Liver (tissue), 9 donors: ENCODE data around the gene IL17REL. TPM values are rescaled to one million over a fixed set of nuclear protein-coding genes. Genes with fewer than 3 reads are reported as not detected.

ENCODE experiments used
- DNase-seq: peaks from one replicate; pipeline ENCODE4 v3.0.0-alpha.2; 2017; ENCODE audit warnings: low spot score
- H3K27ac ChIP-seq, 2 donors: one replicate each; pipeline ENCODE4 v1.7.0; 2013; ENCODE audit warnings: inconsistent platforms in 2 of 2, low read length in 2 of 2, control low read depth in 1 of 2, low read depth in 1 of 2, mild to moderate bottlenecking in 1 of 2
- H3K27me3 ChIP-seq, 4 donors: one replicate each; pipeline versions ENCODE4 v1.6.1 to v1.7.0; 2013; ENCODE audit warnings: low read length in 3 of 4, inconsistent platforms in 1 of 4, mild to moderate bottlenecking in 1 of 4, moderate library complexity in 1 of 4; ENCODE audit not compliant: control insufficient read depth in 4 of 4, insufficient read depth in 4 of 4
- H3K36me3 ChIP-seq, 4 donors: one replicate each; pipeline versions ENCODE4 v1.6.1 to v1.7.0; 2013; ENCODE audit warnings: low read length in 3 of 4, mild to moderate bottlenecking in 3 of 4, low read depth in 1 of 4, moderate library complexity in 1 of 4; ENCODE audit not compliant: control insufficient read depth in 4 of 4, insufficient read depth in 3 of 4
- H3K4me1 ChIP-seq, 4 donors: one replicate each; pipeline versions ENCODE4 v1.6.1 to v1.7.0; 2013; ENCODE audit warnings: low read length in 3 of 4, mild to moderate bottlenecking in 3 of 4, moderate library complexity in 1 of 4; ENCODE audit not compliant: control insufficient read depth in 4 of 4, insufficient read depth in 4 of 4
- H3K4me3 ChIP-seq, 3 donors: one replicate each; pipeline versions ENCODE4 v1.6.1 to v1.7.0; 2013; ENCODE audit warnings: low read length in 3 of 3, control low read depth in 1 of 3, low read depth in 1 of 3, mild to moderate bottlenecking in 1 of 3
- H3K9ac ChIP-seq, 2 donors: one replicate each; pipeline ENCODE4 v1.7.0; 2013; ENCODE audit warnings: low read length in 2 of 2, mild to moderate bottlenecking in 2 of 2, moderate library complexity in 2 of 2, control low read depth in 1 of 2, low read depth in 1 of 2
- H3K9me3 ChIP-seq, 4 donors: one replicate each; pipeline versions ENCODE4 v1.6.1 to v1.7.0; 2013; ENCODE audit warnings: low read length in 3 of 4; ENCODE audit not compliant: control insufficient read depth in 4 of 4
- CTCF ChIP-seq: fragments of 150-350 bp; IDR thresholded peaks from 2 replicates; pipeline ENCODE4 v1.5.1; 2017; ENCODE audit warnings: improper control_type of control experiment, low read depth, low read length; ENCODE audit not compliant: missing input control
- EGR1 ChIP-seq, 2 donors: IDR thresholded peaks; 2 replicates each; pipeline ENCODE4 v1.6.1; 2016 to 2018; ENCODE audit warnings: antibody characterized with exemption in 2 of 2, low read depth in 2 of 2
- FOXA1 ChIP-seq: IDR thresholded peaks from 2 replicates; pipeline ENCODE4 v1.6.1; 2016; ENCODE audit warnings: antibody characterized with exemption
- FOXA2 ChIP-seq: IDR thresholded peaks from 2 replicates; pipeline ENCODE4 v1.6.1; 2016; ENCODE audit warnings: antibody characterized with exemption
- GABPA ChIP-seq, 2 donors: IDR thresholded peaks in 1 of 2; conservative IDR thresholded peaks in 1 of 2; 2 replicates each; pipeline ENCODE4 v1.6.1; 2016; ENCODE audit warnings: antibody characterized with exemption in 2 of 2, mild to moderate bottlenecking in 1 of 2, moderate library complexity in 1 of 2
- HNF4A ChIP-seq, 2 donors: conservative IDR thresholded peaks; 2 replicates each; pipeline ENCODE4 v1.6.1; 2016; ENCODE audit warnings: antibody characterized with exemption in 2 of 2, mild to moderate bottlenecking in 2 of 2
- HNF4G ChIP-seq: IDR thresholded peaks from 2 replicates; pipeline ENCODE4 v1.6.1; 2016; ENCODE audit warnings: antibody characterized with exemption
- JUND ChIP-seq, 2 donors: IDR thresholded peaks; 2 replicates each; pipeline ENCODE4 v1.6.1; 2016; ENCODE audit warnings: antibody characterized with exemption in 2 of 2
- NR2F2 ChIP-seq: IDR thresholded peaks from 2 replicates; pipeline ENCODE4 v1.6.1; 2016; ENCODE audit warnings: antibody characterized with exemption
- RAD21 ChIP-seq, 2 donors: IDR thresholded peaks; 2 replicates each; pipeline ENCODE4 v1.6.1; 2016; ENCODE audit warnings: antibody characterized with exemption in 2 of 2, mild to moderate bottlenecking in 2 of 2
- REST ChIP-seq: IDR thresholded peaks from 2 replicates; pipeline ENCODE4 v1.6.1; 2016; ENCODE audit warnings: antibody characterized with exemption, mild to moderate bottlenecking
- RXRA ChIP-seq, 2 donors: IDR thresholded peaks; 2 replicates each; pipeline ENCODE4 v1.6.1; 2017 to 2018; ENCODE audit warnings: antibody characterized with exemption in 2 of 2, mild to moderate bottlenecking in 1 of 2
- SP1 ChIP-seq: IDR thresholded peaks from 2 replicates; pipeline ENCODE4 v1.6.1; 2018; ENCODE audit warnings: antibody characterized with exemption, mild to moderate bottlenecking
- TAF1 ChIP-seq: conservative IDR thresholded peaks from 2 replicates; pipeline ENCODE4 v1.6.1; 2016; ENCODE audit warnings: antibody characterized with exemption, mild to moderate bottlenecking
- YY1 ChIP-seq: IDR thresholded peaks from 2 replicates; pipeline ENCODE4 v1.6.1; 2016; ENCODE audit warnings: antibody characterized with exemption, mild to moderate bottlenecking
- ZBTB33 ChIP-seq: IDR thresholded peaks from 2 replicates; pipeline ENCODE4 v1.6.1; 2016; ENCODE audit warnings: antibody characterized with exemption
- WGBS: extraction: QIAGEN DNeasy Blood & Tissue Kit; methylation state at CpG from one replicate; pipeline ENCODE4 v1.1.7; 2013; 5-methylcytosine and 5-hydroxymethylcytosine counted together
- polyA plus RNA-seq, 2 donors: library from polyadenylated mRNA; stranded (reverse) in 1 of 2; unstranded in 1 of 2; fragments of 200-250 nt in 1 of 2; fragments of >200 nt in 1 of 2; fragmentation: Nextera tagmentation in 1 of 2; extraction: Ambion mirVana in 1 of 2; gene quantifications; one replicate each; pipeline versions ENCODE4 v1.2.1 to v1.2.3, GENCODE V29; 2013 to 2015
- total RNA-seq, 2 donors: library from RNA; depleted of rRNA; stranded (reverse); fragments of >200 nt; gene quantifications; one replicate each; pipeline ENCODE4 v1.2.3, GENCODE V29; 2014
- TF ChIP-seq, protein P1 (sequence below): IDR thresholded peaks from 2 replicates; pipeline ENCODE4 v1.6.1; 2016; ENCODE audit warnings: antibody characterized with exemption
- TF ChIP-seq, protein P2 (sequence below): IDR thresholded peaks from 2 replicates; pipeline ENCODE4 v1.6.1; 2016; ENCODE audit warnings: antibody characterized with exemption
- donor health status: healthy.
- donor health status: healthy.
- donor health status: healthy.
- donor health status: healthy.
- donor health status: healthy.

The IL17REL gene
- total and polyA plus RNA-seq, 4 donors, result under 0.01 TPM; not detected in 3

DNA sequence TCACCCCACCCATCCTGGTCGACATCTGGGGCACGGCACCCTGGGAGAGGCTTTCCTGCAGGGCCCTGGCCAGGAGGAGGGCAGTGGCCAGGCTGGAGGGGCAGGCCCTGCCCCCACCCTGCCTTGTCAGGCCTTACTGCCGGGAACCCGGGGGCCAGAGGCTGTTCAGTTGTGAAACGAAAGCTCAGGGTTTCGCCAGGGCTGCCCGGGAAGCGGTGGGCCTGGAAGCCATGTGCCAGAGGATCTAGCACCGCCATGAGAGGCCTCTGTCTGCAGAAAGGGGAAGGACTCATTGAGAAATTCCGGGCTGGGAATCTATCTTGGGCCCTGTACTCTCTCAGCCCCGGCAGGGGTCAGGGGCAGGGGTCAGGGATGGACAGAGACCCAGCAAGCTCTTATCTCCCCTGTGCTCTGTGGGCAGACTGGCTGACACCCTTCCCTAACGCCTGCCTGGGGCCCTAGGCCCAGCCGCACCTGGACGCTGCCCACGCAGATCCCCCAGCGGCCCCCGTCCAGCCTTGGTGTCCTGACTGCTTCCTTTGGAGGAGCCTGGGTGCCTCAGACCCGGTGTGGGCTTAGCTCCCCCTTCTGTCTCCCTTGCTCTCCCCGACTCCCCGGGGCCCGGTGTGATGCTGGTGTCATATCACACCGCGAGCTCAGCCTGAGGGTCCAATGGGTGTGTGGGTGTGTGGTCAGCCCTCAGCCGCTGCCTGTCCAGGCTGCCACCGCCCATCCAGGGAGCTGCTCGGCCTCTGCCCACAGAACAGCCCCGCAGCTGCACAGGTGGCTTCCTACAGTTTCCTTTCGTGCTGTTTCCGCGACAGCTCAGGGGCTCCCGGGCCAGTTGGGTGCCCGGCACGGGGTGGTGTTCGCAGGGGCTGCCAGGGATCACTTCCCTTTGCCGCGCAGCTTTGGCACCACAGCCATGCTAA, 45.5 kb downstream of the IL17REL start:
- Histone ChIP-seq H3K36me3 (peaks cover 0 to 10% (median 3%) of the 10 kb centered on the region in 4 donors), H3K9me3 (no peaks in the 10 kb centered on the region)

More for the DNA sequence above, 45.5 kb downstream of the IL17REL start:
- Histone ChIP-seq H3K4me1 (peaks cover 44 to 89% (median 67%) of the 10 kb centered on the region in 4 donors), H3K27me3 (no peaks in the 10 kb centered on the region), H3K4me3 (peak overlapping the region in 1 of 3 donors; percentile 32), H3K27ac (peak overlapping the region; percentile 95 to 99), H3K9ac (peak overlapping the region; percentile 62 to 68)
- TF ChIP-seq HNF4A (conservative IDR thresholded peaks at IDR 0.05), result peak in 1 of 2 donors; percentile 59
- TF ChIP-seq ZBTB33, result peak; percentile 29
- TF ChIP-seq CTCF, result no peak
- TF ChIP-seq, protein P1, sequence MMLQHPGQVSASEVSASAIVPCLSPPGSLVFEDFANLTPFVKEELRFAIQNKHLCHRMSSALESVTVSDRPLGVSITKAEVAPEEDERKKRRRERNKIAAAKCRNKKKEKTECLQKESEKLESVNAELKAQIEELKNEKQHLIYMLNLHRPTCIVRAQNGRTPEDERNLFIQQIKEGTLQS, result no peak
- TF ChIP-seq EGR1 (IDR thresholded peaks at IDR 0.05; ENCODE audit: low read depth in 2 of 2), result peak in 1 of 2 donors; percentile 13
- TF ChIP-seq NR2F2, result peak; percentile 68
- peak; percentile 73 for TF ChIP-seq YY1
- no peak for TF ChIP-seq FOXA1
- peak; percentile 66 to 70 for TF ChIP-seq RXRA (IDR thresholded peaks at IDR 0.05)
- peak; percentile 72 for TF ChIP-seq SP1
- TF ChIP-seq GABPA (IDR thresholded peaks at IDR 0.05 in 1 of 2, conservative IDR thresholded peaks at IDR 0.05 in 1 of 2), result no peak
- TF ChIP-seq, protein P2, sequence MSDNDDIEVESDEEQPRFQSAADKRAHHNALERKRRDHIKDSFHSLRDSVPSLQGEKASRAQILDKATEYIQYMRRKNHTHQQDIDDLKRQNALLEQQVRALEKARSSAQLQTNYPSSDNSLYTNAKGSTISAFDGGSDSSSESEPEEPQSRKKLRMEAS, result peak; percentile 76
- TF ChIP-seq RAD21 (IDR thresholded peaks at IDR 0.05), result peak; percentile 4 to 33
- peak in 1 of 2 donors; percentile 17 for TF ChIP-seq JUND (IDR thresholded peaks at IDR 0.05)
- no peak for TF ChIP-seq FOXA2
- no peak for TF ChIP-seq TAF1
- peak; percentile 45 for TF ChIP-seq HNF4G
- no peak for TF ChIP-seq REST
- no peak for DNase-seq
- WGBS, result 18% methylated on average over 36 of the region's 36 CpGs
